Measurements from ENCODE around the gene HMGCS1.
"Not testable (repeated sequence)": the region's sequence is repeated elsewhere in the genome, so short reads cannot be mapped to it uniquely, and the experiment has no call there.

Gene HMGCS1

GRCh38 chr5:43313035-43313853 lies at the start of gene HMGCS1:
HMGCS1 (minus strand) TSS chr5:43313412; CDS start chr5:43298965, 14,447 bp downstream.
- peak; percentile 99 for DNase-seq

- no peak for DNase-seq
These were observed 45.5 kb upstream of the HMGCS1 start for GRCh38 chr5:43358726-43359125.

GRCh38 chr5:43358301-43358700 lies 45.1 kb upstream of the HMGCS1 start:
- no peak for DNase-seq

- DNase-seq = peak; percentile 40
These were observed 44.7 kb upstream of the HMGCS1 start for GRCh38 chr5:43357878-43358281.

- no peak for DNase-seq
These were observed 43.9 kb upstream of the HMGCS1 start for GRCh38 chr5:43357067-43357466.

- no peak for DNase-seq
These were observed 41.6 kb upstream of the HMGCS1 start for GRCh38 chr5:43354774-43355173.

- no peak for DNase-seq
These were observed 40.5 kb upstream of the HMGCS1 start for GRCh38 chr5:43353668-43354067.

- no peak for DNase-seq
These were observed 39.7 kb upstream of the HMGCS1 start for GRCh38 chr5:43352915-43353314.

- no peak for DNase-seq
These were observed 38.9 kb upstream of the HMGCS1 start for GRCh38 chr5:43352131-43352530.

- DNase-seq = no peak
These were observed 35.7 kb upstream of the HMGCS1 start for GRCh38 chr5:43348861-43349363.

GRCh38 chr5:43348207-43348606 lies 35.0 kb upstream of the HMGCS1 start:
- no peak for DNase-seq

GRCh38 chr5:43338862-43339261 lies 25.6 kb upstream of the HMGCS1 start:
- no peak for DNase-seq

- DNase-seq = no peak
These were observed 22.9 kb upstream of the HMGCS1 start for GRCh38 chr5:43336159-43336558.

- DNase-seq = no peak
These were observed 22.5 kb upstream of the HMGCS1 start for GRCh38 chr5:43335681-43336080.

- no peak for DNase-seq
These were observed 19.2 kb upstream of the HMGCS1 start for GRCh38 chr5:43332401-43332800.

GRCh38 chr5:43325624-43326023 lies 12.4 kb upstream of the HMGCS1 start:
- DNase-seq = not testable (repeated sequence)

- not testable (repeated sequence) for DNase-seq
These were observed 10.3 kb upstream of the HMGCS1 start for GRCh38 chr5:43323488-43323887.

GRCh38 chr5:43320846-43321245 lies 7.6 kb upstream of the HMGCS1 start:
- DNase-seq = no peak

GRCh38 chr5:43316421-43316820 lies 3.2 kb upstream of the HMGCS1 start:
- no peak for DNase-seq

- no peak for DNase-seq
These were observed 2.5 kb upstream of the HMGCS1 start for GRCh38 chr5:43315682-43316081.

- no peak for DNase-seq
These were observed 2.1 kb upstream of the HMGCS1 start for GRCh38 chr5:43315263-43315662.

- DNase-seq = no peak
These were observed 1.5 kb upstream of the HMGCS1 start for GRCh38 chr5:43314724-43315123.

- DNase-seq = no peak
These were observed 744 bp upstream of the HMGCS1 start for GRCh38 chr5:43313854-43314457.

- DNase-seq = no peak
These were observed 545 bp downstream of the HMGCS1 start for GRCh38 chr5:43312699-43313034.

All from retina (tissue), 1 donor.